ENCODE data around the gene CCDC33.
"Not testable (repeated sequence)": the region's sequence is repeated elsewhere in the genome, so short reads cannot be mapped to it uniquely, and the experiment has no call there.

The CCDC33 gene

DNA sequence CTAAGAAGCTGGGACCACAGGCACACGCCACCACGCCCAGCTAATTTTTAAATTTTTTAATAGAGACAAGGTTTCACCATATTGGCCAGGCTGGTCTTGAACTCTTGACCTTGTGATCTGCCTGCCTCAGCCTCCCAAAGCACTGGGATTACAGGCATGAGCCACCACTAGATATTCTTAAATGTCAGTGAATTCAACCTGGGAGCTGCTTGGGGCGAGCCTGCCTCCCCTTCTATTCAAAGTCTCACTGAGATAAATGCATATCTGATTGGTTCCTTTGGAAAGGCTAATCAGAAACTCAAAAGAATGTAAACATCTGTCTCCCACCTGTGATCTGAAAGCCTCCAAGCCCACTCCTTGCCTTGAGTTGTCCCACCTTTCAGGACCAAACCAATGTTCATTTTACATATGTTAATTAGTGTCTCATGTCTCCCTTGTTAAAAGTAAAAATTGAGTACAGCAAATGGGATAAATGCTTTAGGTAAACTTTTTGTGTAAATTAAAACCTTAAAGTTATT lies 116.3 kb downstream of the CCDC33 start:
- Histone ChIP-seq H3K9me3 (ENCODE audit: control insufficient read depth, insufficient read depth, low read length) (no peaks in the 10 kb centered on the region; the same call in 1 of the 2 replicates), H4K20me1 (ENCODE audit: control insufficient read depth, insufficient read depth, low read depth, low read length) (no peaks in the 10 kb centered on the region), H3K4me3 (ENCODE audit: low read length) (no peak overlapping the region), H3K27ac (ENCODE audit: low read depth, low read length) (no peak overlapping the region), H3K9me2 (replicated peaks; ENCODE audit: control insufficient read depth, low read length) (no peaks in the 10 kb centered on the region), H3F3A (ENCODE audit: control insufficient read depth, insufficient read depth) (no peaks in the 10 kb centered on the region), H3K4me1 (ENCODE audit: control insufficient read depth, low read length) (no peaks in the 10 kb centered on the region), H3K4me2 (ENCODE audit: low read length) (no peak overlapping the region), H3K27me3 (ENCODE audit: control insufficient read depth, low read length) (0 out of 2 replicates have a peak, but pooled peaks cover 4% of the 10 kb centered on the region), H3K79me2 (ENCODE audit: control insufficient read depth, low read length) (no peaks in the 10 kb centered on the region), H3K36me3 (ENCODE audit: control insufficient read depth, low read length) (no peaks in the 10 kb centered on the region)
- TF ChIP-seq EZH2phosphoT487 (IDR thresholded peaks at IDR 0.05; ENCODE audit: borderline replicate concordance, low read length): no peak
- TF ChIP-seq, protein P1, sequence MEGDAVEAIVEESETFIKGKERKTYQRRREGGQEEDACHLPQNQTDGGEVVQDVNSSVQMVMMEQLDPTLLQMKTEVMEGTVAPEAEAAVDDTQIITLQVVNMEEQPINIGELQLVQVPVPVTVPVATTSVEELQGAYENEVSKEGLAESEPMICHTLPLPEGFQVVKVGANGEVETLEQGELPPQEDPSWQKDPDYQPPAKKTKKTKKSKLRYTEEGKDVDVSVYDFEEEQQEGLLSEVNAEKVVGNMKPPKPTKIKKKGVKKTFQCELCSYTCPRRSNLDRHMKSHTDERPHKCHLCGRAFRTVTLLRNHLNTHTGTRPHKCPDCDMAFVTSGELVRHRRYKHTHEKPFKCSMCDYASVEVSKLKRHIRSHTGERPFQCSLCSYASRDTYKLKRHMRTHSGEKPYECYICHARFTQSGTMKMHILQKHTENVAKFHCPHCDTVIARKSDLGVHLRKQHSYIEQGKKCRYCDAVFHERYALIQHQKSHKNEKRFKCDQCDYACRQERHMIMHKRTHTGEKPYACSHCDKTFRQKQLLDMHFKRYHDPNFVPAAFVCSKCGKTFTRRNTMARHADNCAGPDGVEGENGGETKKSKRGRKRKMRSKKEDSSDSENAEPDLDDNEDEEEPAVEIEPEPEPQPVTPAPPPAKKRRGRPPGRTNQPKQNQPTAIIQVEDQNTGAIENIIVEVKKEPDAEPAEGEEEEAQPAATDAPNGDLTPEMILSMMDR (IDR thresholded peaks at IDR 0.05; ENCODE audit: low read depth, low read length, poor library complexity, severe bottlenecking): no peak

DNA sequence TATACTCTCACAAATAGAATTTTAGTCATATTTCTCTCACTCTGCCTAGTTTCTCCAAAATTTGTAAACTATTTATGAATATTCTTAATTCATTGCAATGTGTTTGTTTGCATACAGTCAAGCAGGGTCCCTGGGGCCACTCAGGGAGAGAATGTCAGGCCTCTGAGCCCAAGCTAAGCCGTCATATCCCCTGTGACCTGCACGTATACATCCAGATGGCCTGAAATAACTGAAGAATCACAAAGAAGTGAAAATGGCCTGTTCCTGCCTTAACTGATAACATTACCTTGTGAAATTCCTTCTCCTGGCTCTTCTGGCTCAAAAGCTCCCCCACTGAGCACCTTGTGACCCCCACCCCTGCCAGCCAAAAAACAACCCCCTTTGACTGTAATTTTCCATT lies 117.9 kb downstream of the CCDC33 start:
- not testable (repeated sequence) for H3F3A ChIP-seq (ENCODE audit: control insufficient read depth, insufficient read depth); H3K36me3 ChIP-seq (ENCODE audit: control insufficient read depth, low read length); H4K20me1 ChIP-seq (ENCODE audit: control insufficient read depth, insufficient read depth, low read depth, low read length); H3K79me2 ChIP-seq (ENCODE audit: control insufficient read depth, low read length); H3K27me3 ChIP-seq (ENCODE audit: control insufficient read depth, low read length); H3K9me2 ChIP-seq (replicated peaks; ENCODE audit: control insufficient read depth, low read length); H3K27ac ChIP-seq (ENCODE audit: low read depth, low read length); H3K4me2 ChIP-seq (ENCODE audit: low read length); H3K4me3 ChIP-seq (ENCODE audit: low read length); H3K4me1 ChIP-seq (ENCODE audit: control insufficient read depth, low read length); H3K9me3 ChIP-seq (ENCODE audit: control insufficient read depth, insufficient read depth, low read length)

DNA sequence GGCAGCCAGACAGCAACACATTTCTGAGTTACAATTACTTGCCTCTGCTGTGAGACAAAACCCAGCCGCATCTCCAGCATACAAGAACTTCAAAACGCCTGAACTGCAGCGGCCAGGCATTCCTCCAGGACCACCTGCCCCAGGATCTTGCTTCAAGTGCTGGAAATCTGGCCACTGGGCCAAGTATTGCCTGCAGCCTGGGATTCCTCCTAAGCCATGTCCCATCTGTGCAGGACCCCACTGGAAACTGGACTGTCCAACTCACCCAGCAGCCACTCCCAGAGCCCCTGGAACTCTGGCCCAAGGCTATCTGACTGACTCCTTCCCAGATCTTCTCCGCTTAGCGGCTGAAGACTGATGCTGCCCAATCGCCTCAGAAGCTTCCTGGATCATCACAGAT lies 119.9 kb downstream of the CCDC33 start:
- not testable (repeated sequence) for H3K27ac ChIP-seq (ENCODE audit: low read depth, low read length); H3K27me3 ChIP-seq (ENCODE audit: control insufficient read depth, low read length); H3K4me3 ChIP-seq (ENCODE audit: low read length); H3F3A ChIP-seq (ENCODE audit: control insufficient read depth, insufficient read depth); H3K9me3 ChIP-seq (ENCODE audit: control insufficient read depth, insufficient read depth, low read length); H3K79me2 ChIP-seq (ENCODE audit: control insufficient read depth, low read length); H4K20me1 ChIP-seq (ENCODE audit: control insufficient read depth, insufficient read depth, low read depth, low read length); H3K9me2 ChIP-seq (replicated peaks; ENCODE audit: control insufficient read depth, low read length); H3K36me3 ChIP-seq (ENCODE audit: control insufficient read depth, low read length); H3K4me2 ChIP-seq (ENCODE audit: low read length); H3K4me1 ChIP-seq (ENCODE audit: control insufficient read depth, low read length)

DNA sequence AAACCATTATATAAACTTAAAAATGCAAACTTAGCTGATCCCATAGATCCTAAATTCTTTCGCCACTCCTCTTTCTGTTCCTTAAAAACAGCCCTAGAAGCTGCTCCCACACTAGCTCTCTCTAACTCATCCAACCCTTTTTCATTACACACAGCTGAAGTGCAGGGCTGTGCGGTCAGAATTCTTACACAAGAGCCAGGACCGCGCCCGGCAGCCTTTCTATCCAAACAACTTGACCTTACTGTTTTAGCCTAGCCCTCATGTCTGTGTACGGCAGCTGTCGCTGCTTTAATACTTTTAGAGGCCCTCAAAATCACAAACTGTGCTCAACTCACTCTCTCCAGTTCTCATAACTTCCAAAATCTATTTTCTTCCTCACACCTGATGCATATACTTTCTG lies 121.4 kb downstream of the CCDC33 start:
- not testable (repeated sequence) for H3K79me2 ChIP-seq (ENCODE audit: control insufficient read depth, low read length); H3K4me1 ChIP-seq (ENCODE audit: control insufficient read depth, low read length); H3K36me3 ChIP-seq (ENCODE audit: control insufficient read depth, low read length); H3K27me3 ChIP-seq (ENCODE audit: control insufficient read depth, low read length); H3F3A ChIP-seq (ENCODE audit: control insufficient read depth, insufficient read depth); H4K20me1 ChIP-seq (ENCODE audit: control insufficient read depth, insufficient read depth, low read depth, low read length); H3K9me2 ChIP-seq (replicated peaks; ENCODE audit: control insufficient read depth, low read length); H3K4me3 ChIP-seq (ENCODE audit: low read length); H3K4me2 ChIP-seq (ENCODE audit: low read length); H3K9me3 ChIP-seq (ENCODE audit: control insufficient read depth, insufficient read depth, low read length); H3K27ac ChIP-seq (ENCODE audit: low read depth, low read length)

DNA sequence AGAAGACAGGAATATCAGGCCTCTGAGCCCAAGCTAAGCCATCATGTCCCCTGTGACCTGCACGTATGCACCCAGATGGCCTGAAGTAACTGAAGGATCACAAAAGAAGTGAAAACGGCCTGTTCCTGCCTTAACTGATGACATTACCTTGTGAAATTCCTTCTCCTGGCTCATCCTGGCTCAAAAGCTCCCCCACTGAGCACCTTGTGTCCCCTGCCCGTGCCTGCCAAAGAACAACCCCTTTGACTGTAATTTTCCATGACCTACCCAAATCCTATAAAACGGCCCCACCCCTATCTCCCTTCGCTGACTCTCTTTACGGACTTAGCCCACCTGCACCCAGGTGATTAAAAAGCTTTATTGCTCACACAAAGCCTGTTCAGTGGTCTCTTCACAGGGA lies 123.2 kb downstream of the CCDC33 start:
- H3K27ac ChIP-seq (ENCODE audit: low read depth, low read length); H3K79me2 ChIP-seq (ENCODE audit: control insufficient read depth, low read length); H3K4me3 ChIP-seq (ENCODE audit: low read length); H3K4me1 ChIP-seq (ENCODE audit: control insufficient read depth, low read length); H3F3A ChIP-seq (ENCODE audit: control insufficient read depth, insufficient read depth); H3K4me2 ChIP-seq (ENCODE audit: low read length); H4K20me1 ChIP-seq (ENCODE audit: control insufficient read depth, insufficient read depth, low read depth, low read length); H3K9me3 ChIP-seq (ENCODE audit: control insufficient read depth, insufficient read depth, low read length); H3K36me3 ChIP-seq (ENCODE audit: control insufficient read depth, low read length); H3K9me2 ChIP-seq (replicated peaks; ENCODE audit: control insufficient read depth, low read length): not testable (repeated sequence)
- peaks cover 10% of the 10 kb centered on the region for H3K27me3 ChIP-seq (ENCODE audit: control insufficient read depth, low read length)

DNA sequence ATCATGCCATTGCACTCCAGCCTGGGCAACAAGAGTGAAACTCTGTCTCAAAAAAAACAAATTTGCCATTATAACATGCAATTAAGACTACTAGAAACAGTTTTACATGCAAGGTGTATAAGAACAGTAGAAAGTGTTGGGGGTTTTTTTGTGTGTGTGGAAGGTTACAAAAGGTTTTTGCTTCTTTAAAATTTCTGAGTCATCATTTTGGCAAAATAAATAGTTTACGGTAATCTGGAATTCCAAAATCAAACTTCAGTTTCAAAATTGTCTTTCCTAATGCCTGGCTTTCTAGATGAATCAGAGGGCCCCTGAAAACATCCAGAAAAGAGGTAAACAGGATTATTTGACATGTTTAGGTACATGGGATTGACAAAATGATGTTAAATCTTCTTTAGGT lies 124.7 kb downstream of the CCDC33 start:
- H3K36me3 ChIP-seq (ENCODE audit: control insufficient read depth, low read length); H3K9me3 ChIP-seq (ENCODE audit: control insufficient read depth, insufficient read depth, low read length); H3K9me2 ChIP-seq (replicated peaks; ENCODE audit: control insufficient read depth, low read length); H3F3A ChIP-seq (ENCODE audit: control insufficient read depth, insufficient read depth); H4K20me1 ChIP-seq (ENCODE audit: control insufficient read depth, insufficient read depth, low read depth, low read length); H3K4me3 ChIP-seq (ENCODE audit: low read length); H3K4me2 ChIP-seq (ENCODE audit: low read length); H3K79me2 ChIP-seq (ENCODE audit: control insufficient read depth, low read length); H3K27ac ChIP-seq (ENCODE audit: low read depth, low read length); H3K4me1 ChIP-seq (ENCODE audit: control insufficient read depth, low read length): not testable (repeated sequence)
- peaks cover 19% of the 10 kb centered on the region for H3K27me3 ChIP-seq (ENCODE audit: control insufficient read depth, low read length)

Measured in DOHH2 (cell line).